Heart right ventricle (tissue), 16 donors: ENCODE measurements around the gene AP3S2. TPM values are rescaled to one million over a fixed set of nuclear protein-coding genes. Genes with fewer than 3 reads are reported as not detected.
A peak's percentile ranks its signal among the peaks of the same experiment; 100 is the strongest.

Experiments
- ATAC-seq, 8 donors: fragments of 200-7000 bp; cut with Tn5 transposase; one replicate each; pipeline ENCODE4 v1.9.1; 2020; ENCODE audit warnings: mild to moderate bottlenecking in 8 of 8, moderate library complexity in 8 of 8, moderate number of reproducible peaks in 1 of 8
- DNase-seq, 2 donors: peaks; one replicate each; pipeline ENCODE4 v3.0.0-alpha.2; 2020
- H3K27ac ChIP-seq, 10 donors: fragments of 200-600 bp; sonication (generic) in 2 of 10; one replicate each; pipeline versions ENCODE4 v1.5.0 to v1.8.0; 2020 to 2022; ENCODE audit warnings: mild to moderate bottlenecking in 3 of 10
- H3K27me3 ChIP-seq, 7 donors: fragments of 200-600 bp; one replicate each; pipeline ENCODE4 v1.8.0; 2021 to 2022; ENCODE audit warnings: mild to moderate bottlenecking in 2 of 7
- H3K36me3 ChIP-seq, 9 donors: fragments of 200-600 bp; sonication (generic) in 1 of 9; one replicate each; pipeline versions ENCODE4 v1.5.0 to v1.8.0; 2020 to 2022; ENCODE audit warnings: mild to moderate bottlenecking in 2 of 9
- H3K4me1 ChIP-seq, 9 donors: fragments of 200-600 bp; sonication (generic) in 1 of 9; one replicate each; pipeline versions ENCODE4 v1.5.0 to v1.8.0; 2020 to 2022; ENCODE audit warnings: mild to moderate bottlenecking in 4 of 9
- H3K4me3 ChIP-seq, 10 donors: fragments of 200-600 bp; sonication (generic) in 2 of 10; one replicate each; pipeline versions ENCODE4 v1.5.0 to v1.8.0; 2020 to 2022; ENCODE audit warnings: mild to moderate bottlenecking in 7 of 10, moderate library complexity in 2 of 10
- H3K9me3 ChIP-seq, 11 donors: fragments of 200-600 bp in 10 of 11; sonication (generic) in 2 of 11; one replicate each; pipeline versions ENCODE4 v1.5.0 to v1.8.0; 2013 to 2022; ENCODE audit warnings: mild to moderate bottlenecking in 2 of 11, control low read depth in 1 of 11, moderate library complexity in 1 of 11
- WGBS, 2 donors: extraction: QIAGEN DNeasy Blood & Tissue Kit; methylation state at CpG; one replicate each; pipeline ENCODE4 v1.1.7; 2013; ENCODE audit warnings: inconsistent platforms in 1 of 2; 5-methylcytosine and 5-hydroxymethylcytosine counted together
- intact Hi-C, 10 donors: fragments of 100-400 bp; cut with DNase I; formaldehyde crosslinking; loops; one replicate each; pipeline versions ENCODE4 v1.11.1 to v1.14.2; 2022
- polyA plus RNA-seq, 2 donors: library from polyadenylated mRNA; stranded (reverse); fragments of 200-250 nt; gene quantifications; one replicate each; pipeline ENCODE4 v1.2.3, GENCODE V29; 2013
- total RNA-seq, 10 donors: library from RNA; stranded (reverse); fragmentation: NEBNext Ultra II Directional in 3 of 10; extraction: Animal tissue kit (Norgen Biotek cat#: 25700) in 3 of 10; gene quantifications; one replicate each; pipeline versions ENCODE4 v1.2.1 to v1.2.4, GENCODE V29; 2021 to 2023
- TF ChIP-seq, protein P1 (sequence below), 9 donors: fragments of 200-600 bp; sonication (generic) in 2 of 9; IDR thresholded peaks; one replicate each; pipeline versions ENCODE4 v1.5.0 to v1.8.0; 2021 to 2022; ENCODE audit warnings: antibody characterized with exemption in 9 of 9, mild to moderate bottlenecking in 5 of 9, moderate library complexity in 1 of 9
- donor health status: Arrhythmogenic right ventricular cardiomyopathy.
- donor health status: ischemic (EF 13 %, LVEDD 7.1; RV severe dilation, severe dysfunction).
- donor health status: healthy with polysubstance abuse.
- donor health status: DM: no; HTN: yes; CAD: no.
- donor health status: DM: no; HTN: no; CAD: no.
- donor health status: ischemic (EF 25% LVEDD 6.9; RV normal size, moderate dysfunction).
- donor health status: ischemic (EF 25% LVEDD 5.7; RV mildly dilated, moderate dysfunction).
- donor health status: healthy.
- donor health status: DM: yes; HTN: yes; CAD: no.
- donor health status: Ischemic cardiomyopathy.
- donor health status: ischemic (EF 35%, LVEDD 5.7; RV mildly dilated, moderate dysfunction).
- donor health status: nonischemic (EF 11% LVEDD 7.7; RV severe dilation, severe dysfunction).
- donor health status: DM: yes; HTN: yes; CAD: no.
- donor health status: PGD.
- donor health status: ischemic (EF 29% LVEDD 5.4; RV normal size, mild dysfunction).
- donor health status: nonischemic (EF 23%, LVEDD 6.1; RV moderate dilation, normal function).

AP3S2 gene
- total and polyA plus RNA-seq, 12 donors = 16.8 to 55.5 (median 45.5) TPM

DNA sequence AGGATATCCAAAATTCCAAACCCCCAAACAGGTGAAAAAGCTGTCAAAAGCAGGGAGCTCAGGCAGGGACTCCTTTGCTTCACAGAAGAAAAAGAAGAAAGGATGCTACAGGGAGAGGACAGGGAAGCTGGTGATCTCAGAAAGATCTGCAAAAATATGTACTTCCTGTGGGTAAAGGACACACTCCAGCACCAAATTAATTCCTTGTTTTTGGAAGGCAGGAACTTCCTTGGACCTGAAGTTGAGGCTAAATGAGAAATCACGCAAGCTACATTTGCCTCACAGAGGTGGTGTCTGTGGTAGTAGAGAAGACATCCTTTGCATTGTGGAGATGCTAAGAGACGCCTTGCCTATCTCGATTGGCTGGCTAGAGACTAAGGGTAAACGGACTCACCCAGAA lies 52.5 kb downstream of the AP3S2 start:
- WGBS, 2 donors = 90 to 95% methylated on average over 4 of the region's 4 CpGs
- Histone ChIP-seq H3K4me3 (no peak overlapping the region), H3K27ac (no peak overlapping the region), H3K9me3 (no peaks in the 10 kb centered on the region), H3K4me1 (peaks cover 0 to 64% (median 12%) of the 10 kb centered on the region in 9 donors), H3K27me3 (no peaks in the 10 kb centered on the region), H3K36me3 (peaks cover 0 to 82% (median 6%) of the 10 kb centered on the region in 9 donors)
- DNase-seq (no peak), ATAC-seq (no peak)
- intact Hi-C loops = no loop called here
- TF ChIP-seq, protein P1, sequence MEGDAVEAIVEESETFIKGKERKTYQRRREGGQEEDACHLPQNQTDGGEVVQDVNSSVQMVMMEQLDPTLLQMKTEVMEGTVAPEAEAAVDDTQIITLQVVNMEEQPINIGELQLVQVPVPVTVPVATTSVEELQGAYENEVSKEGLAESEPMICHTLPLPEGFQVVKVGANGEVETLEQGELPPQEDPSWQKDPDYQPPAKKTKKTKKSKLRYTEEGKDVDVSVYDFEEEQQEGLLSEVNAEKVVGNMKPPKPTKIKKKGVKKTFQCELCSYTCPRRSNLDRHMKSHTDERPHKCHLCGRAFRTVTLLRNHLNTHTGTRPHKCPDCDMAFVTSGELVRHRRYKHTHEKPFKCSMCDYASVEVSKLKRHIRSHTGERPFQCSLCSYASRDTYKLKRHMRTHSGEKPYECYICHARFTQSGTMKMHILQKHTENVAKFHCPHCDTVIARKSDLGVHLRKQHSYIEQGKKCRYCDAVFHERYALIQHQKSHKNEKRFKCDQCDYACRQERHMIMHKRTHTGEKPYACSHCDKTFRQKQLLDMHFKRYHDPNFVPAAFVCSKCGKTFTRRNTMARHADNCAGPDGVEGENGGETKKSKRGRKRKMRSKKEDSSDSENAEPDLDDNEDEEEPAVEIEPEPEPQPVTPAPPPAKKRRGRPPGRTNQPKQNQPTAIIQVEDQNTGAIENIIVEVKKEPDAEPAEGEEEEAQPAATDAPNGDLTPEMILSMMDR (IDR thresholded peaks at IDR 0.05) = no peak

DNA sequence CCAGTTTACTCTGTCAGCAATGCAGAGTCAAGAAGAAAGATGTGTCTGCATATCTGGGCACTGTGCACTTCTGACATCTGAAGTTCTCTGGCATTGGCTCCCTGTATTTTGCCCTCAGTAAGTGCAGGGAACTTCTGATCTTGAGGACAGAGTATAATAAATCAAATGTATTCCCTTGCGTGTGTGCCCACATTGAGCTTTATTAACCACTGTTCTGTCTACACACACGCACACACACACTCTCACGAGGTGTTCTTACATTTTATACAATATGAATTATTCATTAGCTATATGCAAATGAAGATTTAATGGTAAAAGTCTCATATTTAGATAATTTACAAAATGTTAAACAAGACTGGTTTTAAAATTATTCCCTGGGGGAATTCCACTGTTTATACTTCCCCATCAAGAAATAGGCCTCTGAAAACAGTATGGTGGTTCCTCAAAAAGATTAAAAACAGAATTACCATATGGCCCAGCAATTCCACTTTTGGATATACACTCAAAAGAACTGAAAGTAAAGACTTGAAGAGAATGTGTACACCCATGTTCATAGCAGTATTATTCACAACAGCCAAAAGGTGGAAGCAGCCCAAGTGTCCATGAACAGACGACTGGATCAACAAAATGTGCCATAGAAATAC lies 54.5 kb downstream of the AP3S2 start:
- TF ChIP-seq, protein P1 (IDR thresholded peaks at IDR 0.05) = no peak
- no peak for DNase-seq
- Histone ChIP-seq H3K36me3 (peaks cover 0 to 88% (median 16%) of the 10 kb centered on the region in 9 donors), H3K27ac (peak overlapping the region in 1 of 10 donors; percentile 83), H3K27me3 (no peaks in the 10 kb centered on the region), H3K4me1 (peaks cover 0 to 71% (median 12%) of the 10 kb centered on the region in 9 donors), H3K9me3 (no peaks in the 10 kb centered on the region), H3K4me3 (no peak overlapping the region)
- intact Hi-C loops = loop anchor here in 1 of 10 donors (10.0 kb wide), 1 partner anchor 74 kb away; no protein-coding TSS in a partner anchor
- WGBS, 2 donors = 94 to 95% methylated on average over 4 of the region's 4 CpGs
- ATAC-seq = no peak

DNA sequence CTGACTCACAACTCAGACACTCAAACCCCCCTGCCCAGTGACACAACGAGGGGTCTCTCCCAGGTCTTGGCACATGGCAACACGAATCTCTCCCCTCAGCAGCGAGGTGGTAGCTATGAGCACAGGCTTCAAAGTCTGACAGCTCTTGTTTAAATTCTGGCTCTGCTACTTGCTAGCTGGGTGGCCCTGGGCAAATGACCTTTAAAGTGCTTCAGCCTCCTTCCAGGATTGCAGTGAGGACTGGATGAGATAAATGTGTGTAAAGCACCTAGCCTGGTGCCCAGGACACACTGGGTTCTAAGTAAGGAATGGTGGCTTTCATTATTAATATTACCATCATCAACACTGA lies 56.0 kb downstream of the AP3S2 start:
- Histone ChIP-seq H3K36me3 (peaks cover 0 to 99% (median 25%) of the 10 kb centered on the region in 9 donors), H3K27me3 (no peaks in the 10 kb centered on the region), H3K4me1 (peaks cover 0 to 72% (median 12%) of the 10 kb centered on the region in 9 donors), H3K4me3 (no peak overlapping the region), H3K9me3 (no peaks in the 10 kb centered on the region), H3K27ac (peak overlapping the region in 4 of 10 donors; percentile 54 to 83 (median 68))
- DNase-seq (no peak), ATAC-seq (peak in 1 of 8 donors; percentile 36)
- TF ChIP-seq, protein P1 (IDR thresholded peaks at IDR 0.05) = no peak
- WGBS, 2 donors = 75 to 84% methylated on average over 3 of the region's 3 CpGs
- intact Hi-C loops = loop anchor here in 1 of 10 donors (10.0 kb wide), 1 partner anchor 73 kb away; no protein-coding TSS in a partner anchor

DNA sequence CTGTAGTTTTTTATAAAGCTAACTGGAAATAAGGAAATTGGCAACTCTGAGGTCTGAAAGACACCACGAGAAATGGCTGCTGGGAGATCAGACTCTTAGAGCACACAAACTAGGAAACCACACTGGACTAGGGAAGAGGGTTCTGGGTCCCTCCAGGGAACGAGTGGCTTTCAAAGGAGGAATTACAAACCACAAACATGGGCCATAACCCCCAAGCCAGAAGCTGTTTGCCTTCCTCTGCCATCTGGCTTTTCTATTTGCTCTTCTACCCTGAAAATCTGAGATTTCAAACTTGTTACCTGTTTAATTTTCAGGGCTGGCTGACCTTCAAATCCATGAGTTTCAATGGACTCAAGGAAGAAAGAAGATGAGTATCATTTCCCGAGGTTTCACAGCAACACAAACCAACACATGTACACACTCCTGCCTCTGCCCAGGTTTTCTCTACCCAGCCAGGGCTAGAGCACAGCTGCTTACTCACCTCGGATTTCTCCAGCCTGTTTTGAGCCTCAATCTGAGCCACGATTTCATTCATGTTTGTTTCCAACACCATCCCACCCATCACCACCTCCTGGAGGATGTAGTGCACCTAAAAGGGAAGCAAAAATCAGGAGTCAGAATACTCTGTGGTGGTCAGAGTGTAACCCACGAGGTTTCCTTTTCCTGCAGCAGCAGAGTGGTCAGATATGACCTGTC lies 56.5 kb downstream of the AP3S2 start:
- 60 to 66% methylated on average over 6 of the region's 6 CpGs for WGBS, 2 donors
- Histone ChIP-seq H3K9me3 (no peaks in the 10 kb centered on the region), H3K27ac (peak overlapping the region in 7 of 10 donors; percentile 7 to 83 (median 54)), H3K27me3 (no peaks in the 10 kb centered on the region), H3K4me3 (no peak overlapping the region), H3K36me3 (peaks cover 0 to 98% (median 25%) of the 10 kb centered on the region in 9 donors), H3K4me1 (peaks cover 0 to 72% (median 12%) of the 10 kb centered on the region in 9 donors)
- no peak for DNase-seq
- intact Hi-C loops = loop anchor here in 1 of 10 donors (10.0 kb wide), 1 partner anchor 72 kb away; no protein-coding TSS in a partner anchor
- TF ChIP-seq, protein P1 (IDR thresholded peaks at IDR 0.05) = no peak
- ATAC-seq = peak in 5 of 8 donors; percentile 20 to 40 (median 32)
